HepG2 (cell line): Measurements from ENCODE around the gene PTK7. TPM values are rescaled to one million over a fixed set of nuclear protein-coding genes. Genes with fewer than 3 reads are reported as not detected.

Experiments used
- ATAC-seq: fragments of 200-7000 bp; cut with Tn5 transposase; 3 replicates; pipeline ENCODE4 v1.9.1; 2020; ENCODE audit warnings: mild to moderate bottlenecking, moderate library complexity
- BruUV-seq: library from RNA; stranded (reverse); fragments of 400-500 nt; replicated peaks from 2 replicates; lab custom pipeline; 2021; lab: Mats Ljungman, UMichigan
- CTCF ChIA-PET: fragments of 300-600 bp; formaldehyde crosslinking; extraction: SDS; loops from one replicate; lab custom pipeline; 2021; ENCODE audit warnings: low total read pairs, inconsistent platforms, low intra/inter-chr PET ratio; lab: Yijun Ruan, JAX
- POLR2A ChIA-PET: fragments of 350-600 bp; sonication (Branson Sonifier 250); formaldehyde crosslinking; loops from one replicate; lab custom pipeline; 2020; ENCODE audit warnings: antibody characterized with exemption, inconsistent platforms; lab: Yijun Ruan, JAX
- DNase-seq: peaks from one replicate; pipeline ENCODE4 v3.0.0-alpha.2; 2015; ENCODE audit warnings: low spot score
- FAIRE-seq: peaks from 3 replicates; lab custom pipeline; 2011; peaks lifted over from hg19 to GRCh38; lab: Jason Lieb, UNC
- H2AFZ ChIP-seq: one replicate; pipeline ENCODE4 v1.6.1; 2011; ENCODE audit warnings: low read length, inconsistent platforms
- H3K27ac ChIP-seq: fragments of 300-600 bp; 3 replicates; pipeline ENCODE4 v1.8.0; 2011; ENCODE audit warnings: mixed run types, mild to moderate bottlenecking, mixed read lengths, low read length, inconsistent platforms; ENCODE audit not compliant: insufficient read depth; ENCODE audit errors: extremely low read length
- H3K27me3 ChIP-seq, 2 experiments: fragments of 200-600 bp in 1 of 2; 2 replicates in 1 of 2; 3 replicates in 1 of 2; pipeline versions ENCODE4 v1.6.0 to v1.8.0; 2011; ENCODE audit warnings: low read length in 2 of 2, mild to moderate bottlenecking in 2 of 2, moderate library complexity in 2 of 2, inconsistent platforms in 1 of 2; ENCODE audit not compliant: insufficient read depth in 2 of 2, control insufficient read depth in 1 of 2
- H3K36me3 ChIP-seq, 2 experiments: fragments of 200-600 bp in 1 of 2; replicated peaks in 1 of 2; 2 replicates in 1 of 2; 3 replicates in 1 of 2; pipeline versions ENCODE4 v1.5.1 to v1.8.0; 2011; ENCODE audit warnings: low read length in 2 of 2, inconsistent platforms in 1 of 2; ENCODE audit not compliant: insufficient read depth in 2 of 2, control insufficient read depth in 1 of 2
- H3K4me1 ChIP-seq: 2 replicates; pipeline ENCODE4 v1.5.1; 2012; ENCODE audit warnings: low read length, inconsistent platforms; ENCODE audit not compliant: insufficient read depth
- H3K4me2 ChIP-seq: 2 replicates; pipeline ENCODE4 v1.6.0; 2011; ENCODE audit warnings: low read depth, low read length, inconsistent platforms
- H3K4me3 ChIP-seq, 3 experiments: fragments of 200-600 bp in 1 of 3; sonication (generic), shearing (Covaris generic) in 1 of 3; replicated peaks in 1 of 3; 2 replicates each; pipeline ENCODE4 v1.5.1; 2011 to 2016; ENCODE audit warnings: low read length in 3 of 3, inconsistent platforms in 2 of 3, low read depth in 2 of 3, mild to moderate bottlenecking in 2 of 3, control low read depth in 1 of 3, mixed read lengths in 1 of 3; ENCODE audit not compliant: insufficient read depth in 1 of 3
- H3K79me2 ChIP-seq: one replicate; pipeline ENCODE4 v1.6.1; 2011; ENCODE audit warnings: low read length, inconsistent platforms; ENCODE audit not compliant: insufficient read depth
- H3K9ac ChIP-seq: 2 replicates; pipeline ENCODE4 v1.6.0; 2011; ENCODE audit warnings: mild to moderate bottlenecking, low read depth, low read length, inconsistent platforms; ENCODE audit not compliant: insufficient read depth
- H3K9me3 ChIP-seq: 2 replicates; pipeline ENCODE4 v1.5.1; 2012; ENCODE audit warnings: mild to moderate bottlenecking, low read length
- H4K20me1 ChIP-seq: 2 replicates; pipeline ENCODE4 v1.6.0; 2011; ENCODE audit warnings: inconsistent platforms, mild to moderate bottlenecking, low read length, moderate library complexity; ENCODE audit not compliant: insufficient read depth
- HNF4A ChIP-seq: sonication (generic); formaldehyde crosslinking; IDR thresholded peaks from 2 replicates; pipeline ENCODE4 v1.4.0; 2020; ENCODE audit warnings: missing genetic modification reagents
- HNRNPL ChIP-seq: fragments of 200-400 bp; formaldehyde crosslinking; IDR thresholded peaks from 2 replicates; pipeline ENCODE4 v1.6.1; 2017; ENCODE audit warnings: mild to moderate bottlenecking, low read depth, low read length
- MED1 ChIP-seq: sonication (generic); formaldehyde crosslinking; IDR thresholded peaks from 2 replicates; pipeline ENCODE4 v1.4.0; 2020; ENCODE audit warnings: missing genetic modification reagents
- MYC ChIP-seq: sonication (generic); formaldehyde crosslinking; IDR thresholded peaks from 2 replicates; pipeline ENCODE4 v1.9.0; 2021; ENCODE audit warnings: missing genetic modification reagents, borderline replicate concordance
- PAF1 ChIP-seq: IDR thresholded peaks from 2 replicates; pipeline ENCODE4 v1.6.1; 2016; ENCODE audit warnings: missing genetic modification reagents, missing compliant biosample characterization
- ZNF746 ChIP-seq: sonication (generic); formaldehyde crosslinking; IDR thresholded peaks from 2 replicates; pipeline ENCODE4 v1.8.0; 2022; ENCODE audit warnings: mild to moderate bottlenecking, missing genetic modification reagents
- WGBS: methylation state at CpG from one replicate; pipeline ENCODE4 v1.1.6; 2017; ENCODE audit warnings: low lambda C conversion rate; 5-methylcytosine and 5-hydroxymethylcytosine counted together
- in situ Hi-C: cut with HindIII; loops from 2 replicates; pipeline ENCODE4 v1.10.0; 2017; ENCODE audit warnings: low pct_unique_long_range_greater_than_20kb; ENCODE audit not compliant: extremely low pct_ligation_motif_present
- intact Hi-C: fragments of 100-400 bp; cut with micrococcal nuclease; formaldehyde crosslinking; loops from one replicate; pipeline ENCODE4 v1.10.0; 2022; ENCODE audit not compliant: unreplicated experiment
- polyA plus RNA-seq, 8 experiments: library from polyadenylated mRNA; depleted of rRNA in 3 of 8; stranded (reverse) in 7 of 8; unstranded in 1 of 8; fragments of >200 nt; fragmentation: Illumina TruSeq in 4 of 8; extraction: Trizol in 4 of 8; gene quantifications; 2 replicates each; pipeline versions ENCODE4 v1.2.1 to v1.2.3, GENCODE V29; 2011 to 2016; ENCODE audit warnings: low read depth in 4 of 8, missing spikeins in 1 of 8, mixed read lengths in 1 of 8; ENCODE audit not compliant: insufficient read depth in 1 of 8
- total RNA-seq, 5 experiments: library from RNA; depleted of rRNA; stranded (reverse); fragments of >200 nt; fragmentation: Illumina TruSeq; extraction: Trizol; gene quantifications; 2 replicates each; pipeline ENCODE4 v1.2.3, GENCODE V29; 2016; ENCODE audit warnings: low read depth in 1 of 5
- TF ChIP-seq, protein P1 (sequence below): sonication (generic); formaldehyde crosslinking; IDR thresholded peaks from 2 replicates; pipeline ENCODE4 v1.4.0; 2020; ENCODE audit warnings: missing genetic modification reagents
- TF ChIP-seq, protein P2 (sequence below): sonication (generic); formaldehyde crosslinking; IDR thresholded peaks from 2 replicates; pipeline ENCODE4 v1.5.1; 2020; ENCODE audit warnings: mild to moderate bottlenecking, missing genetic modification reagents, moderate library complexity
- TF ChIP-seq, protein P3 (sequence below): IDR thresholded peaks from 2 replicates; pipeline ENCODE4 v1.6.1; 2012; ENCODE audit warnings: inconsistent platforms
- TF ChIP-seq, protein P4 (sequence below): sonication (generic); formaldehyde crosslinking; IDR thresholded peaks from 2 replicates; pipeline ENCODE4 v1.4.0; 2020; ENCODE audit warnings: missing genetic modification reagents

The PTK7 gene
- total and polyA plus RNA-seq, 2 of the 13 experiments (the other 11 are each of a cell fraction or from before 2014, with no cell fraction given) = 98.5 to 99.8 TPM

DNA sequence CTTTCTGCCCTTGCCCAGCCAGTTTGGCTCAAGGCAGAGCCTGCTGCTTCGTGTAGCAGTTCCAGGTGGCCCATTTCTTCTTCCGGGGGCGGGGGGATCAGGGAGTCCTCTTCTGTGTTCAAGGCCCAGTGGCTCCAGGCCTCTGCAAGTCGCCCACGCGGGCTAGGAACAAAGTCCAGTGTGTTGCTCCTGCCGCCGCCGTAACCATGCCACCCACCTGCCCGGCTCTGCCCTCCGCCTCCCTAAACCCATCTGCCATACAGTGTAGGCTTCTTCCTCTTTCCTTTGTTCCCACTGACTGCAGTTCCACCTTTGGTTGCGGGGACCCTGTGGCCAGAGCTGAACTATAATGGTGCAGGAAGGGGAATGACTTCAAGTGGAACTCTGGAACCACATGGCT is 51.1 kb downstream of the PTK7 start:
- H3K79me2 ChIP-seq = peaks cover 34% of the 10 kb centered on the region
- ATAC-seq (peak; percentile 11; the same call in 2 of the 3 replicates), DNase-seq (no peak), FAIRE-seq (no peak)
- no TSS peak for BruUV-seq
- in situ Hi-C loops = loop anchor here (10.0 kb wide), 1 partner anchor 52 kb away; the partner anchor contains the start of gene PTK7
- no peak overlapping the region for H3K27ac ChIP-seq
- no peaks in the 10 kb centered on the region for H3K9me3 ChIP-seq
- ChIA-PET CTCF (no interaction called here), POLR2A (interaction anchor here (1.1 kb wide), 1 partner anchor 51 kb away, joined by 3 read pairs; the partner anchor contains the start of gene PTK7)
- H3K9ac ChIP-seq = no peak overlapping the region
- TF ChIP-seq MED1 (no peak), ZNF746 (CRISPR knock-in tag) (no peak), HNRNPL (peak; percentile 81; the same call in 1 of the 2 replicates), HNF4A (CRISPR knock-in tag) (peak; percentile 35; the same call in 1 of the 2 replicates), MYC (CRISPR knock-in tag) (peak; percentile 44; the same call in 1 of the 2 replicates), PAF1 (CRISPR knock-in tag) (no peak)
- TF ChIP-seq, protein P1, sequence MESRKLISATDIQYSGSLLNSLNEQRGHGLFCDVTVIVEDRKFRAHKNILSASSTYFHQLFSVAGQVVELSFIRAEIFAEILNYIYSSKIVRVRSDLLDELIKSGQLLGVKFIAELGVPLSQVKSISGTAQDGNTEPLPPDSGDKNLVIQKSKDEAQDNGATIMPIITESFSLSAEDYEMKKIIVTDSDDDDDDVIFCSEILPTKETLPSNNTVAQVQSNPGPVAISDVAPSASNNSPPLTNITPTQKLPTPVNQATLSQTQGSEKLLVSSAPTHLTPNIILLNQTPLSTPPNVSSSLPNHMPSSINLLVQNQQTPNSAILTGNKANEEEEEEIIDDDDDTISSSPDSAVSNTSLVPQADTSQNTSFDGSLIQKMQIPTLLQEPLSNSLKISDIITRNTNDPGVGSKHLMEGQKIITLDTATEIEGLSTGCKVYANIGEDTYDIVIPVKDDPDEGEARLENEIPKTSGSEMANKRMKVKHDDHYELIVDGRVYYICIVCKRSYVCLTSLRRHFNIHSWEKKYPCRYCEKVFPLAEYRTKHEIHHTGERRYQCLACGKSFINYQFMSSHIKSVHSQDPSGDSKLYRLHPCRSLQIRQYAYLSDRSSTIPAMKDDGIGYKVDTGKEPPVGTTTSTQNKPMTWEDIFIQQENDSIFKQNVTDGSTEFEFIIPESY (CRISPR knock-in tag) = peak; percentile 95
- TF ChIP-seq, protein P2, sequence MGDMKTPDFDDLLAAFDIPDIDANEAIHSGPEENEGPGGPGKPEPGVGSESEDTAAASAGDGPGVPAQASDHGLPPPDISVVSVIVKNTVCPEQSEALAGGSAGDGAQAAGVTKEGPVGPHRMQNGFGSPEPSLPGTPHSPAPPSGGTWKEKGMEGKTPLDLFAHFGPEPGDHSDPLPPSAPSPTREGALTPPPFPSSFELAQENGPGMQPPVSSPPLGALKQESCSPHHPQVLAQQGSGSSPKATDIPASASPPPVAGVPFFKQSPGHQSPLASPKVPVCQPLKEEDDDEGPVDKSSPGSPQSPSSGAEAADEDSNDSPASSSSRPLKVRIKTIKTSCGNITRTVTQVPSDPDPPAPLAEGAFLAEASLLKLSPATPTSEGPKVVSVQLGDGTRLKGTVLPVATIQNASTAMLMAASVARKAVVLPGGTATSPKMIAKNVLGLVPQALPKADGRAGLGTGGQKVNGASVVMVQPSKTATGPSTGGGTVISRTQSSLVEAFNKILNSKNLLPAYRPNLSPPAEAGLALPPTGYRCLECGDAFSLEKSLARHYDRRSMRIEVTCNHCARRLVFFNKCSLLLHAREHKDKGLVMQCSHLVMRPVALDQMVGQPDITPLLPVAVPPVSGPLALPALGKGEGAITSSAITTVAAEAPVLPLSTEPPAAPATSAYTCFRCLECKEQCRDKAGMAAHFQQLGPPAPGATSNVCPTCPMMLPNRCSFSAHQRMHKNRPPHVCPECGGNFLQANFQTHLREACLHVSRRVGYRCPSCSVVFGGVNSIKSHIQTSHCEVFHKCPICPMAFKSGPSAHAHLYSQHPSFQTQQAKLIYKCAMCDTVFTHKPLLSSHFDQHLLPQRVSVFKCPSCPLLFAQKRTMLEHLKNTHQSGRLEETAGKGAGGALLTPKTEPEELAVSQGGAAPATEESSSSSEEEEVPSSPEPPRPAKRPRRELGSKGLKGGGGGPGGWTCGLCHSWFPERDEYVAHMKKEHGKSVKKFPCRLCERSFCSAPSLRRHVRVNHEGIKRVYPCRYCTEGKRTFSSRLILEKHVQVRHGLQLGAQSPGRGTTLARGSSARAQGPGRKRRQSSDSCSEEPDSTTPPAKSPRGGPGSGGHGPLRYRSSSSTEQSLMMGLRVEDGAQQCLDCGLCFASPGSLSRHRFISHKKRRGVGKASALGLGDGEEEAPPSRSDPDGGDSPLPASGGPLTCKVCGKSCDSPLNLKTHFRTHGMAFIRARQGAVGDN = peak; percentile 59
- TF ChIP-seq, protein P3, sequence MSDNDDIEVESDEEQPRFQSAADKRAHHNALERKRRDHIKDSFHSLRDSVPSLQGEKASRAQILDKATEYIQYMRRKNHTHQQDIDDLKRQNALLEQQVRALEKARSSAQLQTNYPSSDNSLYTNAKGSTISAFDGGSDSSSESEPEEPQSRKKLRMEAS = peak; percentile 44; the same call in 1 of the 2 replicates
- TF ChIP-seq, protein P4, sequence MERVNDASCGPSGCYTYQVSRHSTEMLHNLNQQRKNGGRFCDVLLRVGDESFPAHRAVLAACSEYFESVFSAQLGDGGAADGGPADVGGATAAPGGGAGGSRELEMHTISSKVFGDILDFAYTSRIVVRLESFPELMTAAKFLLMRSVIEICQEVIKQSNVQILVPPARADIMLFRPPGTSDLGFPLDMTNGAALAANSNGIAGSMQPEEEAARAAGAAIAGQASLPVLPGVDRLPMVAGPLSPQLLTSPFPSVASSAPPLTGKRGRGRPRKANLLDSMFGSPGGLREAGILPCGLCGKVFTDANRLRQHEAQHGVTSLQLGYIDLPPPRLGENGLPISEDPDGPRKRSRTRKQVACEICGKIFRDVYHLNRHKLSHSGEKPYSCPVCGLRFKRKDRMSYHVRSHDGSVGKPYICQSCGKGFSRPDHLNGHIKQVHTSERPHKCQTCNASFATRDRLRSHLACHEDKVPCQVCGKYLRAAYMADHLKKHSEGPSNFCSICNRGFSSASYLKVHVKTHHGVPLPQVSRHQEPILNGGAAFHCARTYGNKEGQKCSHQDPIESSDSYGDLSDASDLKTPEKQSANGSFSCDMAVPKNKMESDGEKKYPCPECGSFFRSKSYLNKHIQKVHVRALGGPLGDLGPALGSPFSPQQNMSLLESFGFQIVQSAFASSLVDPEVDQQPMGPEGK (CRISPR knock-in tag) = 0 out of 2 replicates have a peak, but pooled peaks have one; percentile 11
- H4K20me1 ChIP-seq = no peaks in the 10 kb centered on the region
- intact Hi-C loops = no loop called here
- peak overlapping the region; percentile 20; the same call in 1 of the 2 replicates for H3K4me2 ChIP-seq
- peaks cover 19 to 25% of the 10 kb centered on the region in 2 experiments for H3K36me3 ChIP-seq
- WGBS = 64% methylated on average over 11 of the region's 12 CpGs
- no peak overlapping the region for H3K4me3 ChIP-seq
- no peak overlapping the region for H2AFZ ChIP-seq
- H3K27me3 ChIP-seq = no peaks in the 10 kb centered on the region
- H3K4me1 ChIP-seq = peaks cover 35% of the 10 kb centered on the region
